ENCODE measurements around the gene PHACTR3. TPM values are rescaled to one million over a fixed set of nuclear protein-coding genes. Genes with fewer than 3 reads are reported as not detected.

The PHACTR3 gene
- total RNA-seq, 2 donors from 2014 or later: not detected

- ATAC-seq: no peak
- Mint-ChIP-seq H3K9me3 (no peaks in the 10 kb centered on the region), H3K36me3 (no peaks in the 10 kb centered on the region), H3K27ac (no peak overlapping the region)
- no peak for DNase-seq (ENCODE audit: low spot score in 2 of 2)
Measured at GRCh38 chr20:59581993-59582679, 22.2 kb upstream of the PHACTR3 start.

DNA sequence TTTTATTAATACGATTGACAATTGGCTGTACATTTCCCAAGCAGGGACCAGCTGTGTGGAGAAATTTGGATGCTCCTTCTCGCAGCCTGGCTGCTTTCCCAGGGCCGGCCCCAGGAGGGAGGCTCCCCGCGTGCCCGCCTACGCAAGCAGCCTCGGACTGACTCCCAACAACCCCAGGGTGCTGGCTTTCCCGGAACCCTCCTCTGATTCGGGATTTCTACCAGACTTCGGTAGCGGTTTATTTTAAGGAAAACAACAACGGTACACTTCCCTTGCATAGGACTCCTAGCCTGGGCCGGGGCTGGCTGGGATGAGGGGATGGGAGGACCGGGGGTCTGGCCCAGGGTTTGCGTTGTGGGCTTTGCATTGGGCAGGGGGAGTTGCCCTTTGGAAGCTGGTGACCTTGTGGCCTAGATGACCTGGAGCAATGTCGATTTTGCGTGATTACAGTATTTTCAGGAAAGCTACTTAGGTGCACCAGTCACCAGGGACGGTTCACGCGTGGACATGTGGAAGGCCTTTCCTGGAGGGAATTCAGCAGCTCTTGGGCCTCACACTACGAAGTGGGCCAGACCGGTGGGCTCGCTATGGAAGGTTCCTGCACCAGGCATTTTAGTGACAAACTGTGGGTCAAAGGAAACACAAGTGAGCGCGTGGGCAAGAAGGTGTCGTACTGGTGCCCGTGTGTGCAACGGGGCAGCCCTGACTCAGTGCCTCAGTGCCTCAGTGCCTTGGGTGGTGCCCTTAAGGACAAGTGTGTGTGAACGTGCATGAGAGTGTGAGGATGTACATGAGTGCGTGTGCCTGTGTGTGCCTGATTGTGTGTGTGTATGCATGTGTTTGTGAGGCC, 20.7 kb upstream of the PHACTR3 start:
- no peak overlapping the region for H3K27ac Mint-ChIP-seq
- DNase-seq (ENCODE audit: low spot score in 2 of 2) (no peak), ATAC-seq (no peak)
- H3K9me3 Mint-ChIP-seq: no peaks in the 10 kb centered on the region
- H3K36me3 Mint-ChIP-seq: no peaks in the 10 kb centered on the region

DNA sequence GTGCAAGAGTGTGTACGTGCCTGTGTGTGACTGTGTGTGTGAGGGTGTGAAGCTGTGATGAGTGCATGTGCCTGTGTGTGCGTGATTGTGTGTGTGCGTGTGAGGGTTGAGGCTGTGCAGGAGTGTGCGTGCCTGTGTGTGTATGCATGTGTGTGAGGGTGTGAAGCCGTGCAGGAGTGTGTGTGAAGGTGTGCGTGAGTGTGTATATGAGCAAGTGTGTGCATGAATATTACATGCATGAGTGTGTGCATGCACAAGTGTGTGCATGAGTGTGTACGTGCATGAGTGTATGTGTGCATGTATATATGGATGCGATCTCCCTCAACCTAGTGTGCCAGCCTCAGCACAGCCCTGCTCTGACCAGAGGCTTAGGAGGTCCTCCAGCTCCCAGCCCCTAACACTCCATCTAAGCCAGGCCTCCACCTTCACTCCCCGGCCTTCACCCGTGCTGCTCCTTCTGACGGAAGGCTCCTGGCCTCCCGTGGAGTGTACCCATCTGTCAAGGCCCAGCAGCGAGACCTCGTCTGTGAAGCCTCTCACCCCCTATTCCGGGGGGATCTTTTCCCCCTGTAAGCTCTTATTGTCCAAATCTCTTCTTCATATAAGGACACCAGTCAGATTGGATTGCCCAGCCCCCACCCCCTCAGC, 19.9 kb upstream of the PHACTR3 start:
- H3K9me3 Mint-ChIP-seq: no peaks in the 10 kb centered on the region

DNA sequence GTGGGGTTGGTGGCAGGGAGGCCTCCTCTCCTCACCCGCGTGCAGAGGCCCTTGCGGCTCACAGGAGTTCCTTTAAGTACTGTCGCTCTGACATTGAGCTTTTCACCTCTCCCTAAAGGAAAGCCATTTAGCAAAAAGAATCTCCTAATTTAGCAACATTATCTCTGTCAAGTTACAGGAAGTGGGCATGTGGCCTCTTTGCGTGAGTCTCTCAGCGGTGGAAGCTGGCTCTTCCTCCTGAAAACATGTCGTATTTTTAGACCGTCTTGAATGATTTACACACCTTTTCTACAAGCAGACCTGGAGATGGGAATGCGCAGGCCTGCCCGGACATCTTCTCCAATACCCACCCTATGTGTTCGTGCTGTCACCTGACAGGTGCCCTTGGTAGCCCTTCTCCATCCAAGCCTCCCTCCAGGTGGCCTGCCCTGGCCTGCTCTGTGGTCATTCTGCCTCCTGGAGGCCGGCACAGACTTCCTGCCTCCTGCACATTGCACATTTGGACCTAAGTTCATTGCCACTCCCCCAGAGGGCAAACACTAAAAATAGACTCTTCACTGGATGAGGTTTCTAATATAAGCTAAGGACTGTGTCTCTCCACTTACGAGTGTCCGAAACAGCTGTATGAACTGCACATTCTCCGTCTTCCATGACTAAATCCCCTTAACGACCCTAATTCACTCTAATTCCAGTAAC, 18.5 kb upstream of the PHACTR3 start:
- Mint-ChIP-seq H3K36me3 (no peaks in the 10 kb centered on the region), H3K27ac (peak overlapping the region in 1 of 2 donors; percentile 57), H3K9me3 (no peaks in the 10 kb centered on the region)
- DNase-seq (ENCODE audit: low spot score in 2 of 2) (no peak), ATAC-seq (no peak)

More for the DNA sequence above, 19.9 kb upstream of the PHACTR3 start:
- DNase-seq (ENCODE audit: low spot score in 2 of 2) (no peak), ATAC-seq (no peak)
- Mint-ChIP-seq H3K36me3 (no peaks in the 10 kb centered on the region), H3K27ac (no peak overlapping the region)

- H3K9me3 Mint-ChIP-seq: no peaks in the 10 kb centered on the region
- no peaks in the 10 kb centered on the region for H3K36me3 Mint-ChIP-seq
- H3K27ac Mint-ChIP-seq: no peak overlapping the region
- DNase-seq (ENCODE audit: low spot score in 2 of 2): no peak
- ATAC-seq: no peak
Measured at GRCh38 chr20:59586613-59587012, 17.7 kb upstream of the PHACTR3 start.

GRCh38 chr20:59587570-59587969, 16.8 kb upstream of the PHACTR3 start:
- ATAC-seq (no peak), DNase-seq (ENCODE audit: low spot score in 2 of 2) (no peak)
- Mint-ChIP-seq H3K9me3 (no peaks in the 10 kb centered on the region), H3K27ac (no peak overlapping the region), H3K36me3 (no peaks in the 10 kb centered on the region)

DNA sequence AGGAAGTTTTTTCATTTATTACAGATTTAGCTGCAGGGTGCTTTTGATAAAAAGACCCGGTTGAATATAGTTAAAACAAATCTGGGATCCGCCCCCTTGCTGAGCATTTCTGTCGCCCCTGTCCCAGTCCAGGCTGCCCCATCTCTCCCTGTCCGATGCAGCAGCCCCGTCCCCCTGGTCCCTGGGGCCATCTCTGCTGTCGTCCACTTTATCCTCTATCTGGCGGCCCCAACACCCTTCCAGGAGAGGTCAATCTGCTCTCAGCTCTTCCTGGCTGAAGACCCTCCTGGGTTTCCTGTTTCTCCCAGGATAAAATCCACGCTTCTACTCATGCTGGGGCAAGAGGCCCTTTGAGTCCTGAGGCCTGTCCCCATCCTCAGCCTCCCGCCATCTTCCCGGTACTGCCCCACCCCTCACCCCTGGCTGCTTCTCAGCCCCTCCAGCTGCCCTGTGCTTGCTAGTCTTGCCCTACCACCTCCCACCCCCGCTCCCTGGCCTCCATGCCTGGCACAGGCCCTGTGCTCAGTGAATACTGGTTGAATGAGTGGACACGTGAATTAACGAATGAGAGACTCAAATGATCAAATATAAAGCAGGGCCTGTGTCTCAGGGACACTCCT, 16.0 kb upstream of the PHACTR3 start:
- no peak for ATAC-seq
- H3K9me3 Mint-ChIP-seq: no peaks in the 10 kb centered on the region
- no peaks in the 10 kb centered on the region for H3K36me3 Mint-ChIP-seq
- H3K27ac Mint-ChIP-seq: no peak overlapping the region
- no peak for DNase-seq (ENCODE audit: low spot score in 2 of 2)

GRCh38 chr20:59589086-59589684, 15.2 kb upstream of the PHACTR3 start:
- H3K27ac Mint-ChIP-seq: no peak overlapping the region
- no peak for DNase-seq (ENCODE audit: low spot score in 2 of 2)
- no peaks in the 10 kb centered on the region for H3K9me3 Mint-ChIP-seq
- no peaks in the 10 kb centered on the region for H3K36me3 Mint-ChIP-seq
- ATAC-seq: no peak

DNA sequence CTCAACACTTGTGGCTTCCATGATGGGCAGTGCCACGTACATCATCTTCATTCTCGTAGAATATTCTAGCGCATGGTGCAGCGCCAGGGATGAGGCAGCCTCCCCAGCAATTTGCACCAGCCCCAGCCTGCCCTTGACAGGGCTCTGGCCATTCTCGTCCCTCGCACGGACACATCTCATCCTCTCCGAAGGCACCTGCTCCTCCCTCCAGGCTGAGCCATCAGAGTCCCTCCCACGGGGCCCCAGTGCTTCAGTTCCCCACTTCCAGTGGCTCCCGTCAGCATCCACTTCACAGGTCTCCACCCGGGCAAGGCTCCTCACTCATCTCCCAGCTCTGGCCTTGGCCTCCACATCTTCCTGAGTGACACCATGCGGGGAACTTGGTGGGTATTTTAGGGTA, 13.3 kb upstream of the PHACTR3 start:
- Mint-ChIP-seq H3K27ac (no peak overlapping the region), H3K9me3 (no peaks in the 10 kb centered on the region), H3K36me3 (no peaks in the 10 kb centered on the region)
- no peak for DNase-seq (ENCODE audit: low spot score in 2 of 2)
- ATAC-seq: no peak

GRCh38 chr20:59596690-59597089, 7.7 kb upstream of the PHACTR3 start:
- no peaks in the 10 kb centered on the region for H3K9me3 Mint-ChIP-seq
- no peak for ATAC-seq
- no peaks in the 10 kb centered on the region for H3K36me3 Mint-ChIP-seq
- DNase-seq (ENCODE audit: low spot score in 2 of 2): no peak
- H3K27ac Mint-ChIP-seq: no peak overlapping the region

GRCh38 chr20:59597240-59597639, 7.1 kb upstream of the PHACTR3 start:
- Mint-ChIP-seq H3K27ac (no peak overlapping the region), H3K9me3 (no peaks in the 10 kb centered on the region), H3K36me3 (no peaks in the 10 kb centered on the region)
- ATAC-seq (no peak), DNase-seq (ENCODE audit: low spot score in 2 of 2) (no peak)

DNA sequence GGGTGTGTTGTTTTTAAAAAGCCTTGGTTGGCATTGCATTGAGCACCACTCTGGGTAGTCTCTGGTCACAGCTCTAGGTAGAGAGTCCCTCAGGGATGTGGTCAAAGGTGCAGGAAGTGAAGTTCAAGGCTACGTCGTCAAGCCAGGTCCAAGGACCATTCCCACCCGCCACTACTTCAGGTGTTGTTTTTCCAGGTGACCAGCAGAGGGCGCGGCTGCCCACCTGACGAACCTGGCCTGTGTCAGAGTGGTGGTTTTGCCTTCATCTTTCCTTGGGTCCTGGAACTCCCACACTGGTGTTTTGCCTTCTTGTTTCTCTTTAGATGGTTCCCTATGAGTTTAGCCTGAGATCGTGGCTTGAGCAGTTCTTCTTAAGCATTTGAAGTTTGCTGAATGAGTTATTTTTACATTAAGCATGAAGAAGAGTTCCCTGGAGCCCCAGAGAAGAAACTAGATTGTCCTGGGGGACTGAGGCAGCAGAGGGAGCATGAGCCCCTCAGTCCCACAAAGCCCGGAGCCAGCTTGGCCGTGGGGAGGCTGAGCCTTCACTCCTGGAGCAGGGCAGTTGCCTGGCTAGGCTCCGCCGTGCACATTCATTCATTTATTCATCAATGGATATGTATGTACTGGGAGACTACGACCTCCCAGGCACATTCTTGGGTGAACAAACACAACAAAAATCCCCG, 5.6 kb upstream of the PHACTR3 start:
- DNase-seq (ENCODE audit: low spot score in 2 of 2) (peak in 1 of 2 donors; percentile 47), ATAC-seq (peak in 1 of 2 donors; percentile 34)
- Mint-ChIP-seq H3K27ac (no peak overlapping the region), H3K9me3 (no peaks in the 10 kb centered on the region), H3K36me3 (no peaks in the 10 kb centered on the region)

GRCh38 chr20:59599941-59600340, 4.4 kb upstream of the PHACTR3 start:
- H3K36me3 Mint-ChIP-seq: no peaks in the 10 kb centered on the region
- DNase-seq (ENCODE audit: low spot score in 2 of 2): no peak
- ATAC-seq: no peak
- H3K9me3 Mint-ChIP-seq: no peaks in the 10 kb centered on the region
- H3K27ac Mint-ChIP-seq: no peak overlapping the region

DNA sequence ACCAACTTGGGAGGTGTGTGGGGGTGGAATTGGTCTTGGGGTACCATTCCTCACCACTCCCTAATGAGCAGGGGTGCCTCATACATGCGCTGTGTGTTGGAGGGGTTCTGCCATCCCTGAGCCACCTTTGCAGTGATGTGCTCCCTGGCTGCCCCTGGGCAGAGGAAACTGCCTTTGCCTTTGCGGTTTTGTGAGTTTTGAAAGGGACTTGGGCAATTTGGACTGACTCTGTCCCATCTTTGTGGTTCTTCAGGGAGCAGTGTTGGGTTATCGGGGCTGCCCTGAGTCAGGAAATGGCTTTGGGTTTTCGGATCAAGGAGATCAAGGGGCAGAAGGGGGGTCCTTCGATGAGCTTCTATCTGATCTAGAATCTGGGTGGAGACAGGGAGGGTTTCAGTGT, 3.9 kb upstream of the PHACTR3 start:
- ATAC-seq: no peak
- no peak overlapping the region for H3K27ac Mint-ChIP-seq
- no peaks in the 10 kb centered on the region for H3K36me3 Mint-ChIP-seq
- DNase-seq (ENCODE audit: low spot score in 2 of 2): no peak
- no peaks in the 10 kb centered on the region for H3K9me3 Mint-ChIP-seq

- Mint-ChIP-seq H3K27ac (no peak overlapping the region), H3K36me3 (no peaks in the 10 kb centered on the region), H3K9me3 (no peaks in the 10 kb centered on the region)
- DNase-seq (ENCODE audit: low spot score in 2 of 2) (no peak), ATAC-seq (no peak)
Measured at GRCh38 chr20:59602546-59603080, 1.7 kb upstream of the PHACTR3 start.

Measured in activated naive CD4-positive, alpha-beta T cell treated with anti-CD3 and anti-CD28 coated beads, Interleukin-2, amount 50 U/mL, for 72 hours (primary cell).